ENCODE measurements around the gene ATL1.

DNA sequence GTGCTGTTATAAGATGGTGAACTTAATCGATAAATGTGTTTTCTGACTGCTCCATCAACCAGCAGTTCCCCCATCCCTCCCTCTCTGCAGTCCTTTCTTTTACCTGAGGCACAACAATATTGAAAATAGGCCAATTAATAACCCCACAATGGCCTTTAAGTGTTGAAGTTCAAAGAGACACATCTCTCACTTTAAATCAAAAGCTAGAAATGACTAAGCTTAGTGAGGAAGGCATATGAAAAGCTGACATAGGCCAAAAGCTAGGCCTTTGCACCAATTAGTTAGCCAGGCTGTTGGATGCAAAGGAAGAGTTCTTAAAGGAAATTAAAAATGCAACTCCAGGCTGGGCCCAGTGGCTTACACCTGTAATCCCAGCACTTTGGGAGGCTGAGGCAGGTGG, 64.5 kb downstream of the ATL1 start:
- TF ChIP-seq, protein P1, sequence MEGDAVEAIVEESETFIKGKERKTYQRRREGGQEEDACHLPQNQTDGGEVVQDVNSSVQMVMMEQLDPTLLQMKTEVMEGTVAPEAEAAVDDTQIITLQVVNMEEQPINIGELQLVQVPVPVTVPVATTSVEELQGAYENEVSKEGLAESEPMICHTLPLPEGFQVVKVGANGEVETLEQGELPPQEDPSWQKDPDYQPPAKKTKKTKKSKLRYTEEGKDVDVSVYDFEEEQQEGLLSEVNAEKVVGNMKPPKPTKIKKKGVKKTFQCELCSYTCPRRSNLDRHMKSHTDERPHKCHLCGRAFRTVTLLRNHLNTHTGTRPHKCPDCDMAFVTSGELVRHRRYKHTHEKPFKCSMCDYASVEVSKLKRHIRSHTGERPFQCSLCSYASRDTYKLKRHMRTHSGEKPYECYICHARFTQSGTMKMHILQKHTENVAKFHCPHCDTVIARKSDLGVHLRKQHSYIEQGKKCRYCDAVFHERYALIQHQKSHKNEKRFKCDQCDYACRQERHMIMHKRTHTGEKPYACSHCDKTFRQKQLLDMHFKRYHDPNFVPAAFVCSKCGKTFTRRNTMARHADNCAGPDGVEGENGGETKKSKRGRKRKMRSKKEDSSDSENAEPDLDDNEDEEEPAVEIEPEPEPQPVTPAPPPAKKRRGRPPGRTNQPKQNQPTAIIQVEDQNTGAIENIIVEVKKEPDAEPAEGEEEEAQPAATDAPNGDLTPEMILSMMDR (tag by site-specific recombination; IDR thresholded peaks at IDR 0.05): no peak
- no peak for TF ChIP-seq TCF7L2 (IDR thresholded peaks at IDR 0.05; ENCODE audit: borderline replicate concordance, low read depth, low read length)

All from HEK293 (cell line).